BLaER1 treated with 17β-estradiol and CSF1 and Interleukin-3, amounts not matched to agents 10 nM and 100 nM (cell line): ENCODE results near the gene KIF25.

Experiments used
- H3K27ac ChIP-seq, 11 experiments: shearing (Covaris generic); formaldehyde crosslinking; 2 replicates each; pipeline ENCODE4 v1.8.1; 2022
- H3K27me3 ChIP-seq, 11 experiments: shearing (Covaris generic); formaldehyde crosslinking; 2 replicates each; pipeline ENCODE4 v1.8.1; 2022
- H3K36me3 ChIP-seq, 11 experiments: shearing (Covaris generic); formaldehyde crosslinking; 2 replicates each; pipeline ENCODE4 v1.8.1; 2022
- H3K4me1 ChIP-seq, 10 experiments: shearing (Covaris generic); formaldehyde crosslinking; 2 replicates each; pipeline ENCODE4 v1.8.1; 2022
- H3K4me2 ChIP-seq, 11 experiments: shearing (Covaris generic); formaldehyde crosslinking; 2 replicates each; pipeline ENCODE4 v1.8.1; 2022
- H3K4me3 ChIP-seq, 10 experiments: shearing (Covaris generic); formaldehyde crosslinking; 2 replicates each; pipeline ENCODE4 v1.8.1; 2022
- H3K9ac ChIP-seq, 11 experiments: shearing (Covaris generic); formaldehyde crosslinking; 2 replicates each; pipeline ENCODE4 v1.8.1; 2022
- H3K9me3 ChIP-seq, 11 experiments: shearing (Covaris generic); formaldehyde crosslinking; replicated peaks in 1 of 11; 2 replicates each; pipeline ENCODE4 v1.8.1; 2022
- H4K20me1 ChIP-seq, 11 experiments: shearing (Covaris generic); formaldehyde crosslinking; 2 replicates each; pipeline ENCODE4 v1.8.1; 2022
- Cebpa-rat ChIP-seq, 11 experiments: shearing (Covaris generic); IDR thresholded peaks; 2 replicates each; pipeline ENCODE4 v1.8.1; 2022

The KIF25 gene

DNA sequence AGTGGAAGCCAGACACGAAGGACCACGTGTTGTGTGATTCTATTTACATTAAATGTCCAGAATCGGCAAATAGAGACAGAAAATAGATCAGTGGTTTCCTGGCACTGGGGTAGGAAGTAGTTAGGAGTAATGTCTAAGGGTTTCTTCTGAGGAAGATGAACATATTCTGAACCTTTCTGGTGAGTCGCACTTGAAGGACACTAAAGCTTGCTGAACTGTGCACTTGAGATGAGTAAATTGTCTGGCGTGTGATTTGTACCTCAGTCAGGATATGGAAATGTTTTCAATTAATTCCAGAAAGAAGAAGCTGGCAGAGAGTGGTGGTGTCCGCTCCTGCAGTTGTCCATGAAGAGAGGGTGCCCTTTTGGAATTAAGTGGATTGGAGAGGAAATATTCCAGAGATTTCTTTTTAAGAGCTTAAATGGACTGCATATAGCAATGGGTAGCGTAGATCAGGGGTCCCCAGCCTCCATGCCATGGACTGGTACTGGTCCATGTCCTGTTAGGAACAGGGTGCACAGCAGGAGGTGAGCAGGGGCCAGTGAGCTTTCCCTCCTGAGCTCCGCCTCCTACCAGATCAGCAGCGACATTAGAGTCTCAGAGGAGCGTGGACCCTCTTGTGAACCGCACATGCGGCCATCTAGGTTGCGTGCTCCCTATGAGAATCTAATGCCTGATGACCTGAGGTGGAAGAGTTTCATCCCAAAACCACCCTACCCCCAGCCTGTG is 12.4 kb upstream of the KIF25 start:
- Histone ChIP-seq H3K9ac (no peak overlapping the region), H3K36me3 (peaks cover 4 to 81% (median 51%) of the 10 kb centered on the region in 11 experiments; a peak in 20 of 22 replicates), H3K4me1 (peaks cover 11 to 45% (median 31%) of the 10 kb centered on the region in 10 experiments), H4K20me1 (no peaks in the 10 kb centered on the region), H3K4me2 (peak overlapping the region in 10 of 11 experiments; percentile 1 to 53 (median 35); a peak in 15 of 22 replicates), H3K27me3 (no peaks in the 10 kb centered on the region), H3K9me3 (peaks cover 44 to 90% (median 87%) of the 10 kb centered on the region in 11 experiments), H3K27ac (peak overlapping the region in 7 of 11 experiments; percentile 20 to 48 (median 27); a peak in 10 of 22 replicates), H3K4me3 (0 out of 20 replicates have a peak overlapping the region, but pooled peaks of 1 of the 10 experiments have one; percentile 2)
- TF ChIP-seq Cebpa-rat (IDR thresholded peaks at IDR 0.05), result no peak

DNA sequence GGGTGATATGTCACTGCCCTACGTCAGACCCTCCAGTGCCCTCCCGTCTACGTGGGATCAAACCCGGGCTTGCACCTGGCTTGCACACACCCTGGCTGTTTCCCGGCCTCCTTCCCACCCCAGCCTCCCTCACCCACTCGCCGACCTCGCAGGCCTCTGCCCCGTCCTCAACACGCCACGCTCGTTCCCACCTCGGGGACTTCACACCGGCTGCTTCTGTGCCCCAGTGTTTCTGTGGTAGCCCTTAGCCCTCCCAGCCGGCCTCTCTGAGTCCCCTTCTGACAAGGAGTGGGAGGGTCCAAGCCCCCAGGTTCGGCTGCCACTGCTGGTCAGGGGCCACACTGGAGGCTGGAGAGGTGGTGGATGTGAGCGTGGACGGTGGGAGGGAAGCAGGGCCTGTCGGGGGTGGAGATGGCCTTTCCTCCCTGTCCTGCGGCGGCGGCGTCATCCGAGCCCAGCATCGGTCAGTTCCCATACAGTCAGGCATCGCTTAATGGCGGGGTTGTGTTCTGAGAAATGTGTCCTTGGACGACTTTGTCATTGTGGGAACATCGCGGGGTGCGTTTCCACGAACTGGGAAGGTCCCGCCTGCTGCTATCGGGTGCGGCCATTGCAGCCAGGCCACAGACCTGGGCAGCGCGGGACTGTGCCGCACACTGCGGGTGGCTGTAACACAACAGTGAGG is 11.4 kb upstream of the KIF25 start:
- TF ChIP-seq Cebpa-rat (IDR thresholded peaks at IDR 0.05), result no peak
- Histone ChIP-seq H4K20me1 (no peaks in the 10 kb centered on the region), H3K27me3 (no peaks in the 10 kb centered on the region)

DNA sequence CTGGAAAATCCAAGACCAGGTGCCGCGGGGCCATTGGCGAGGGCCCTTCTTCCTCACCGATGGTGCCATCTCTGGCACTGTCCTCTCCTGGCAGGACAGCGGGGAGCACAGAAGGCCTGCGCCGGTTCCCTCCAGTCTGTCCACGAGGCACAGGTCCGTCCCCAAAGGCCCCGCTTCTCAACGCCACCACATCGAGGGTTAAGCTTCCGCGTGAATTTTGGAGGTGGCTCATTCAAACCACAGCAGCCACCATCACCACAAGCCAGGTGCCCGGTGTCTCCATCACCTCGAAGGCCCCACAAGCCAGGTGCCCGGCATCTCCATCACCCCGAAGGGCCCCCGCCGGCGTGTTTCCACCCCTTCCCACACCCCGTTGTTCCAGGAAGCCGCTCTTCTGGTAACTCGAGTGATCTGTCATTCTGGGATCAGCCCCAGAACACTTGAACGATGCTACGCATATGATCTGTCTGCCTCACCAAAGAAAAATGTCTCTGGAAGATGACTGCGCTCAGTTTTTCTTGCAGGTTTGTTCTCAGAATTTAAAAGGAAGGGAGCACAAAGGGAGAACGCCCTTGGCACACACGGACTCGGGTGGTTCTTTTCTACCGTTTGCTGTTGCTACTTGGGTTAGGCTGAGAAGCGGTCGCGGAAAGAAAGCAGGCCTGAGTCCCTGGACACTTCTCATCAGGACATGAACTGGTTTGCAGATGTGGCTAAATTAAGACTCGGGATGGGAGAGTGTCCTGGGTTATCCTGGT is 9.9 kb upstream of the KIF25 start:
- no peaks in the 10 kb centered on the region for H3K27me3 ChIP-seq
- no peak overlapping the region for H3K9ac ChIP-seq
- H3K27ac ChIP-seq, result peak overlapping the region in 6 of 11 experiments; percentile 11 to 96 (median 42); a peak in 10 of 22 replicates
- H4K20me1 ChIP-seq, result no peaks in the 10 kb centered on the region
- H3K36me3 ChIP-seq, result peaks cover 4 to 77% (median 56%) of the 10 kb centered on the region in 11 experiments; a peak in 21 of 22 replicates
- H3K4me1 ChIP-seq, result peaks cover 10 to 40% (median 21%) of the 10 kb centered on the region in 10 experiments; a peak in 19 of 20 replicates
- no peak for TF ChIP-seq Cebpa-rat (IDR thresholded peaks at IDR 0.05)
- H3K4me3 ChIP-seq, result no peak overlapping the region
- H3K4me2 ChIP-seq, result no peak overlapping the region
- peaks cover 52 to 89% (median 82%) of the 10 kb centered on the region in 11 experiments for H3K9me3 ChIP-seq

More for the DNA sequence above, 11.4 kb upstream of the KIF25 start:
- H3K4me3 ChIP-seq, result no peak overlapping the region
- no peak overlapping the region for H3K9ac ChIP-seq
- H3K27ac ChIP-seq, result peak overlapping the region in 1 of 11 experiments; percentile 21; a peak in 3 of 22 replicates
- H3K36me3 ChIP-seq, result peaks cover 4 to 81% (median 61%) of the 10 kb centered on the region in 11 experiments; a peak in 21 of 22 replicates
- H3K4me2 ChIP-seq, result peak overlapping the region in 1 of 11 experiments; percentile 53; a peak in 1 of 22 replicates
- peaks cover 52 to 94% (median 88%) of the 10 kb centered on the region in 11 experiments for H3K9me3 ChIP-seq
- H3K4me1 ChIP-seq, result peaks cover 11 to 40% (median 27%) of the 10 kb centered on the region in 10 experiments; a peak in 19 of 20 replicates

- no peak for TF ChIP-seq Cebpa-rat (IDR thresholded peaks at IDR 0.05)
- no peak overlapping the region; a peak in 1 of 20 replicates for H3K4me3 ChIP-seq
- no peak overlapping the region for H3K9ac ChIP-seq
- no peak overlapping the region for H3K4me2 ChIP-seq
- H3K36me3 ChIP-seq, result peaks cover 4 to 76% (median 56%) of the 10 kb centered on the region in 11 experiments; a peak in 21 of 22 replicates
- H3K9me3 ChIP-seq, result peaks cover 52 to 88% (median 81%) of the 10 kb centered on the region in 11 experiments
- peak overlapping the region in 6 of 11 experiments; percentile 11 to 96 (median 42); a peak in 10 of 22 replicates for H3K27ac ChIP-seq
- no peaks in the 10 kb centered on the region for H4K20me1 ChIP-seq
- no peaks in the 10 kb centered on the region for H3K27me3 ChIP-seq
- peaks cover 13 to 45% (median 25%) of the 10 kb centered on the region in 10 experiments; a peak in 19 of 20 replicates for H3K4me1 ChIP-seq
Measured at GRCh38 chr6:167988154-167988495, 9.3 kb upstream of the KIF25 start.

DNA sequence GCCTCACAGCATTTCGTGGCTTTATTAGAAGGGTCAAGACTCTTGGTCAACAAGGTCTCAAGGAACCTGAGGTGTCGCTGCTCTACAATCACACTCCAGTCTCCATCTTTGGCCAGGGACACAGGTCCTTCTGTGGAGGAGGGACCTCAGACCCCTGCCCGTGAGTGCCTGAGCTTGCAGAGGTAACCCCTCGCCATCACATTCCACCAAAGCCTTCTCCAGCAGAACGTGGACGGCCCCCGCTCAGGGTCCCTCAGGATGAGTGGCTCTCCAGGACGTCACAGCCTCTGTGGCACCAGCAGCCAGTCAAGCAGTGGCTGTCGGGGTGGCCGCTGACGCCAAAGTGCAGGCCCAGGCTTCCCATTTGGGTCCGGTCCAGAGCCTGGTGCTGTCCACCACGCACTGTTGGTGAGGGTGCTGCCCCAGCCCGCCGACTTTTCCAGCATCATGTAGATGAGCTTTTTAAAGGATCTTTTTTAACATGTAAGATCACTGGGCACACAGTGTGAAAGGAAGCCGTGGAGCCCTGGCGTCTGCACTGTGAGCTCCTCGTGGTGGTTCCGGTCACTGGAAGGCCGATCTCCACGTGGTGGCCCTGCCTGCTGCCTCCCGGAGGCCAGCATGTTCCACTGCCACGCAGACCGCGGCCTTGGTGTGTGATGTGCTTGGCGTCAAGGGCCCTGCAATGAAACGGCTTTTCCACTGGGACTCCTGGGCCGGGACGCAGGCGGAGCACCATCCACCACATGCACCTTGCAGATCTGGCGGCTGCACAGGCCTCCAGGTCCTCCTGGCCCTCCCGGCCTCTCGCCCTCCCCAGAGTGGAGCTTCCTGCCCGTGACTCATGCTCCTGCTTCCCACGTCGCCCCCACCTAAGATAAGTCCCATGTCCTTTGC is 8.3 kb upstream of the KIF25 start:
- peaks cover 48 to 77% (median 72%) of the 10 kb centered on the region in 11 experiments for H3K9me3 ChIP-seq
- no peak overlapping the region for H3K4me3 ChIP-seq
- peak overlapping the region in 4 of 11 experiments; percentile 21 to 96 (median 26); a peak in 6 of 22 replicates for H3K27ac ChIP-seq
- no peak for TF ChIP-seq Cebpa-rat (IDR thresholded peaks at IDR 0.05)
- H3K27me3 ChIP-seq, result no peaks in the 10 kb centered on the region
- H3K9ac ChIP-seq, result no peak overlapping the region
- H3K36me3 ChIP-seq, result peaks cover 4 to 75% (median 54%) of the 10 kb centered on the region in 11 experiments; a peak in 21 of 22 replicates
- H3K4me1 ChIP-seq, result peaks cover 21 to 48% (median 34%) of the 10 kb centered on the region in 10 experiments
- no peaks in the 10 kb centered on the region for H4K20me1 ChIP-seq
- no peak overlapping the region for H3K4me2 ChIP-seq

DNA sequence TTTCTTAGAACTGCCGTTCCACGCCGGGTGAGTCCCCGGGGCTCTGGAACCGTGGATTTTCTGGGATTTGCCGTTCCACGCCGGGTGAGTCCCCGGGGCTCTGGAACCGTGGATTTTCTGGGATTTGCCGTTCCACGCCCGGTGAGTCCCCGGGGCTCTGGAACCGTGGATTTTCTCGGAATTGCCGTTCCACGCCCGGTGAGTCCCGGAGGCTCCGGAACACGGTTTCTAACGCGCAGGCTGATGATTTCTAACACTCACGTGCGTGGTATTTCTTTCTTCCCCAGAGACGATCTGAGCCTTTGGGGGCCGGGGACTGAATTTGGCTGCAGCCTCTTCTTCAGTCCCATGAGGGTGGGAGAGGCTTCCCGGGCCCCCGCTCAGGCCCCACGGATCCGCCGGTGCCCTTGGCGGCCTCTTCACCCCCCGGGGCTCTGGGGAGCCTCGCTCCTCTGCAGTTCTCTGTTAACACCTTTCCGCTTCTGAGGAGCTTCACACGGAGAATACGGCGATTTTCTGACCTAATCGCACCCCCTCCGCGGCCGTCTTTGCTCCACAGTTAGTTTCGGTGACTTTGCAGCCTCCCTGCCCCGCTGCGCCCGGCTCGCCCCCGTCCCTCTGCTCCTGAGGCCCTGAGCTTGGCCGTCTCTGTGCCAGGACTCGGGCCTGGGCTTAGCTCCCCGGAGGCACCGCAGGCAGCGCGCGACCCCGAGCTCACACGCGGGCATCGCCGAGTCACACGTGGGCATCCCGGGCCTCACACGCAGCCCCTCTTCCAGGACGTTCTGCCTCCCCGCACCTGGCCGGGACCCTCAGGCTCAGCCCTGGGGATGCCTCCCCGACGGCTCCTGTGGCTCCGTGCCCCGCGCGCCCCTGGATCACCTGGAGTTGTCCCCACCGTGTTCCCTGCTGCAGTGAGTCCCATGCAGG is 7.2 kb upstream of the KIF25 start:
- H3K27ac ChIP-seq, result peak overlapping the region in 8 of 11 experiments; percentile 29 to 96 (median 90); a peak in 13 of 22 replicates
- H3K4me2 ChIP-seq, result no peak overlapping the region; a peak in 1 of 22 replicates
- no peaks in the 10 kb centered on the region for H4K20me1 ChIP-seq
- no peaks in the 10 kb centered on the region for H3K27me3 ChIP-seq
- H3K9me3 ChIP-seq, result peaks cover 44 to 66% (median 61%) of the 10 kb centered on the region in 11 experiments
- no peak overlapping the region; a peak in 1 of 20 replicates for H3K4me3 ChIP-seq
- no peak for TF ChIP-seq Cebpa-rat (IDR thresholded peaks at IDR 0.05)
- H3K9ac ChIP-seq, result peak overlapping the region in 1 of 11 experiments; percentile 5; a peak in 1 of 22 replicates
- H3K36me3 ChIP-seq, result peaks cover 4 to 69% (median 46%) of the 10 kb centered on the region in 11 experiments; a peak in 21 of 22 replicates
- H3K4me1 ChIP-seq, result peaks cover 21 to 48% (median 37%) of the 10 kb centered on the region in 10 experiments

DNA sequence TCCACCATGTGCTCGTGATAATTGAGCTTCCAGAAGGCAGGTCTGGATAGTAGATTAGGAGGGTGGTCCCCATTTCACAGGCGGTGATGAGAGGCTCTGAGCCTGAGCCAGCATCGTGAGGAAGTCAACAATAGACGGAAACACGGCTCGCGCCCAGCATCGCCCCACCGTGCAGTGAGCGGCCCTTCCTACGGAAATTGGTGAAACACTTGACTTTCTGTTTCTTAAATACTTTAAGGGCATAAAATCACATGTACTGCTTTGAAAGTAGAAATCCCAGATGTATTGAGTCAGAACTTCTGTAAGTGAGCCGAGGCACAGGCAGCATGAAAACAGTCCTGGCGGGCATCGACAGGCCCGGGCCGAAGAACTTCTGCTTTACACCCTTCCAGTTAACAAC is 4.3 kb upstream of the KIF25 start:
- TF ChIP-seq Cebpa-rat (IDR thresholded peaks at IDR 0.05), result peak in 7 of 11 experiments; percentile 21 to 79 (median 34); a peak in 6 of 22 replicates
- Histone ChIP-seq H3K9ac (peak overlapping the region; percentile 55 to 88 (median 80); a peak in 20 of 22 replicates), H3K4me3 (peak overlapping the region; percentile 25 to 73 (median 62); a peak in 17 of 20 replicates)

More for the DNA sequence above, 4.3 kb upstream of the KIF25 start:
- peaks cover 0 to 46% (median 22%) of the 10 kb centered on the region in 11 experiments; a peak in 20 of 22 replicates for H3K36me3 ChIP-seq
- H3K4me2 ChIP-seq, result peak overlapping the region; percentile 76 to 99 (median 92)
- H3K27me3 ChIP-seq, result no peaks in the 10 kb centered on the region
- peaks cover 30 to 67% (median 53%) of the 10 kb centered on the region in 10 experiments for H3K4me1 ChIP-seq
- H3K9me3 ChIP-seq, result peaks cover 25 to 37% (median 33%) of the 10 kb centered on the region in 11 experiments
- H3K27ac ChIP-seq, result peak overlapping the region; percentile 1 to 96 (median 90); a peak in 20 of 22 replicates
- H4K20me1 ChIP-seq, result no peaks in the 10 kb centered on the region
